GM19023 (cell line): ENCODE measurements around the gene TMEM196.

Experiments used
- ATAC-seq: cut with Tn5 transposase; IDR thresholded peaks from one replicate; pipeline ENCODE4 v1.9.1; 2021; ENCODE audit warnings: mild to moderate bottlenecking, moderate library complexity; ENCODE audit not compliant: unreplicated experiment

Gene TMEM196

DNA sequence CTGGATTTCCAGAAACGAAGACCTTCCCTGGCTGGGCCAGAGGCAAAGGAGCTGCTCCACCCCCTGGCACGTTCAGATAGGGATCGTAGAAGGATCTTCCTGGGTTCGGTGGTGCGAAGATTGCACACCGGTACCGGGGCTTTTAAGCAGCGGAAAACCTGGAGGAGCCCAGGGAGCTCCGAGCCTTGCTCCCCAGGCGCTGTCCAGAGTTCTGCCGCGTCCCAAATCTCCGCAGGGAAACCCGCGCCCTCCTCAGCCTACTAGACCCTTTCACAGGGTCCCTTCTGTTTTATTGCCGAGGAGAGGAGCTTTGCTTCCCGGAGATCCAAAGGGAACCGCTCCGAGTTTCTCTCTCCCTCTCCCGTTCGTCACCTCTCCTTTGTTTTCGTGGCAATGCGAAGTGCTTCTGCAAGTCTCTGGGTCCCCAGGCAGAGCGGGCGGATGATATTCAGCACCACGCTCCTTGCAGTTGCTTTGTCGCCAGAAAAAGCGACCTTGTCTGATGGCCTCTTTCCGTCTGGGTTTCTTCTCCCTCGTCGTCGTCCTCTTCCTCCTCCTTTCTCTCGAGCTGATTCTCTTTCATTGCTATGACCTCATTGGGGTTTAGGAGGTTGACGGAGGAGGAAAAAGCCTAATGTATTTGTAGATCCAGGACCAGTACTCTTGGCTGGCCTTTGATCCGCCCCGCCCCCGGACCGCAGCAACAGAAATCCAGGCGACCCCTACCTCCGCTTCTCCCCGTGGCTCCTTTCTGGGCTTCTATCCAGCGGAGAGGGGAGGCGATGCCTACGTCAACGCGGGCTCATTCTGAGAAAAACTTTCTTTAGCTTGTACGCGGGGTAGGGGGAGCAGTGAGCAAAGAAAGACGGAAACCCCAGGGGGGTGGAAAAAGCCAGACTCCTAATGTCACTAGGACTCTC, at the start of gene TMEM196:
TMEM196 (minus strand) TSS at position 777 of the 920 bp plus-strand sequence. CDS start 921 bp downstream, outside the sequence.
- ATAC-seq, result no peak

DNA sequence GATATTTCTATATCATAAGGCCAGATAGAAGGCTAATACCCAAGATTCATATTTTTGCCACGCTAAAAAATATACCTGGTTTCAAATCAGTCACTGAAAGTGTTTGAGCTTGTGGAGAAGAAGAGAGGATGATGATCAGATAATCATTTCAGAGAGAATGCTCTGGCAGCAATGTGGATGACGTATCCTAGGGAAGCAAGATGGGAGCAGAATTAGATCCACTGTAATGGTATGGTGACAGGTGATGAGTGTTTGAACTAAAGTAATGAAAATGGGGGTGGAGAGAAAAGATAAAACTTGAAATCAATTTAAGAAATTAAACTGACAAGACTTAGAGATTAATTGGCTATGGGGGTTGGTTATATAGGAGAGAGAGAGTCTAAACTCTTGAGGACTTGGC, 42.7 kb upstream of the TMEM196 start:
- ATAC-seq, result no peak

GRCh38 chr7:19815546-19815945, 42.1 kb upstream of the TMEM196 start:
- ATAC-seq, result no peak

DNA sequence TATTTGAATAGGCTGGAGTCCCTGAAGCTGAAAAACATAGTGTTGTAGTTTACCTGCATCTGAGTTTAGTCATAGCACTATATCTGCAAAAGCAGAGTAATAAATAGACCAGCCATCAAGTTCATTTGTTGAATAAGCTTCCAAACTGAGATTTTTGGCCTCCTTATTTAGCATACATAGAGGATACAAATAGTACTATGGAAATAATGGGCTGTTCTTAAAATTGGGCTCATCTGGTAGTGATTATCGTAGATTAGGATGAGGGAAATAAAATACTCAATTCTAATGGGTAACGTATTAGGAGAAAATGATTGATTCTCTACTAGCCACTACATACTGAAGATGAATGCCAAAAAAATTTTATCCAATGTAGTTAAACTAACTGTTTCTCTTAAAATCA, 41.4 kb upstream of the TMEM196 start:
- no peak for ATAC-seq

DNA sequence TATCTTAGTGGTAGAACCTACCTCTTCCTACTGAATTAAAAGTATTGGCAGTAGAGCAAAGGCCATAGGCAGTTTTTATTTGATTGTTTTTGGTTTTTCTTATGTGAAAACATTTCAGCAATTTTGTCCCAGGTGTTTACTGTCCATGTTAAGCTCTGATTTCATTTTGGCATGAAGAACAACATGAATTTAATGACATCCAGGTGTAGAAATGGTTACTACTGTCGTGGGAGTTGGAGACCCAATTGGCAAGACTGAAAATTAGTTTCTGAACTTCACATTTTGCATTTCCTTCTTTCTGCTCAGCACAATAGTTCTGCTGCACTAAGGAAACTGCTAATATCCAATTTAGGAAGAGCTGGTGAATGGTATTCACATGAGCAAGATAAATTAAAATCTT, 38.0 kb upstream of the TMEM196 start:
- no peak for ATAC-seq

GRCh38 chr7:19798986-19799385, 25.6 kb upstream of the TMEM196 start:
- ATAC-seq, result no peak

DNA sequence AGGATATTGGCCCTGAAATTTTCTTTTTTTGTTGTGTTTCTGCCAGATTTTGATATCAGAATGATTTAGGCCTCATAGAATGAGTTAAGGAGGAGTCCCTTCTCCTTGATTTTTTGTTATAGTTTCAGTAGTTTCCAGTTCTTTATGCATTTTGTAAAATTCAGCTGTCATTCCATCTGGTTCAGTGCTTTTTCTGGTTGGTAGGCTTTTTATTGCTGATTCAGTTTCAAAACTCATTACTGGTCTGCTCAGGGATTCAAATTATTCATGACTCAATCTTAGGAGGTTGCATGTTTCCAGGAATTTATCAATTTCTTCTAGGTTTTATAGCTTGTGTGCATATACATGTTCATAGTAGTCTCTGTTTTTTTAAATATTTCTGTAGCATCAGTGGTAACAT, 10.1 kb upstream of the TMEM196 start:
- ATAC-seq, result no peak

DNA sequence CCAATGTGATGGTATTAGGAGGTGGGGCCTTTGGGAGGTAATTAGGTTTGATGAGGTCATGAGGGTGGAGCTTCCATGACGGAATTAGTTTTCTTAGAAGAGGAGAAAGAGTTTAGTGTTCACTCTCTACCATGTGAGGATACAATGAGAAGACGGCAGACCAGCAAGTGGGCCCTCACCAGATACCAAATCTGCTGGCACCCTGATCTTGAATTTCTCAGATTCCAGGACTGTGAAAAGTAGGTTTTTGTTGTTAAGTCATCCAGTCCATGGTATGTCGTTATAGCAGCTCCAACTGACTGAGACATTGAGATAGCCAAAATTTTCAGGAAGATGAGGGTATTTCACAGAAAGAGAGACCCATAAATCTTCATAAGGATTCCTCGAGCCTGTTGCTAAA, 3.6 kb upstream of the TMEM196 start:
- no peak for ATAC-seq

- no peak for ATAC-seq
These were observed 2.2 kb upstream of the TMEM196 start for GRCh38 chr7:19775578-19775977.

DNA sequence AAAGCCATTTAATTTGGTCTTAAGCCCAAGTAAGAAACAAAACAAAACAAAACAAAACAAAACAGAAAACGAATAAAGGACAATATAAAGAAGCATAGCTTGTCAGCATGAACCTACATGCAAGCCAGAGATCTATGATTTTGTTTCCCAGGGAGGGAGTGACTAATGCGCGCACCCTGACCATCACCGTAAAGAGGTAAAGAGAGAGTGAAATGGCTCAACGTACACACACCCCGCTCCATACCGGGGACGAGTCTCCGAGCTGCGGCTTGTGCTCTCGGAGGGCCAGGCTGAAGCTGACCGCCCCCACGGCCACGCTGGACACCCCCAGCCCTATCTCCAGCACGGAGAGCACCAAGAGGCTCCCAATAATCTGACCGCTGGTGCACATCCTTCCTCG, 1.1 kb downstream of the TMEM196 start:
- no peak for ATAC-seq

- no peak for ATAC-seq
These were observed 10.8 kb downstream of the TMEM196 start for GRCh38 chr7:19762631-19763030.

GRCh38 chr7:19754521-19755116, 18.8 kb downstream of the TMEM196 start:
- ATAC-seq, result no peak

GRCh38 chr7:19752020-19752419, 21.4 kb downstream of the TMEM196 start:
- ATAC-seq, result no peak

GRCh38 chr7:19749658-19750057, 23.8 kb downstream of the TMEM196 start:
- no peak for ATAC-seq

GRCh38 chr7:19747740-19748339, 25.6 kb downstream of the TMEM196 start:
- ATAC-seq, result no peak

DNA sequence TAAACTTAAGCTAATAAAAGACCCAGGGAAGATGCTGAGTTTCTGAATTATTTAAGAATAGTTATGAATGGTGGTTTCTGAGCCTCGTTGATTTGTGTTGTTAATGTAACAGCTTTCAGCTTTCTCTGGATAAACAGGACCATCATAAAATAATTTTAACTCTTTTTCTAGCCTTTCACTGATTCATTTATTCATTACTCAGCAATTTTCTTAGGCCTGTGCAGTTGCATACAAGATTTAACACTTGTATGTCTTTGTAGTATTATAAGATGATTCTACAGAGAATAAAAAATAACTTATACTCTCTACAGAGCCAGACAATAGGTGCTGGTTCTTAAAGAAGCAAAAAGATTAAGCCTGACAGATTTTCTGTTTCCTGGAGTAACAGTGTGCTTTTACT, 29.3 kb downstream of the TMEM196 start:
- ATAC-seq, result no peak

DNA sequence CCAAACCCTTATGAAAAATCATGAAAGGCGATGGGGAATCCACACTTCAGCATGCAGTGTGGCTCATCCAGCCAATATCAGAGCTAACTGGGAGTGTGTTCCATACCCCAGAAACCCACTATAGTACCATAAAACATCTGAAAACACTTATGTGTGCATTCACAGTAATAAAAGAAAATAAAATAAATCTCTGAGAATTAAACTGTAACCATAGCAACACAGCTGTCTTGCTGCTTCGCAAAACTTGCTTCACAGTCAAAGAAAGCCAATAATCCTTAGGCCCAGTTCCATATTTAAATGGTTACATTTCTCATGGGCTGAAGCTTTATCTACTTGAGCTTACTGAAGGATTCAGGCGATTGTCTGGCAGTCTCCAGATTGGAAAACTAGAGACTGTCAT, 44.7 kb downstream of the TMEM196 start:
- no peak for ATAC-seq

GRCh38 chr7:19725770-19726169, 47.6 kb downstream of the TMEM196 start:
- no peak for ATAC-seq

DNA sequence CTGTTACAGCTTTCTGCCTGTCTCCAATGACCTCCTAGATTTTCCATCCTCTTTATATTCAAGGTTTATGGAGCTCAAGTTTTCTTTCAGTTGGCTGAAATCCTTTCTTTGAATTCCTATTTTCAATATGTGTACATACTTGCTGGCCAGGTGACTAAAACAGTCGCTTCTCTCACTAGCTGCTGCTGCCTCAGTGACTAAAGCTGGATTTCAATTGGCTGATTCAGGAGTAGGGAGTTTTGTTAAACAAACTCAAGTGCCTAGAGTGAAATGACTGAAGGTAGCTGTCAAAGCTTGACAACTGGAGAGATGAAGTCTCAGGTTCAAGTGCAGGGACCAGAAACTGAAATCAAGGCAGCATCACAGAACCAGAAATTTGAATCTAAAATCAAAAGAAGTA, 57.9 kb downstream of the TMEM196 start:
- no peak for ATAC-seq

DNA sequence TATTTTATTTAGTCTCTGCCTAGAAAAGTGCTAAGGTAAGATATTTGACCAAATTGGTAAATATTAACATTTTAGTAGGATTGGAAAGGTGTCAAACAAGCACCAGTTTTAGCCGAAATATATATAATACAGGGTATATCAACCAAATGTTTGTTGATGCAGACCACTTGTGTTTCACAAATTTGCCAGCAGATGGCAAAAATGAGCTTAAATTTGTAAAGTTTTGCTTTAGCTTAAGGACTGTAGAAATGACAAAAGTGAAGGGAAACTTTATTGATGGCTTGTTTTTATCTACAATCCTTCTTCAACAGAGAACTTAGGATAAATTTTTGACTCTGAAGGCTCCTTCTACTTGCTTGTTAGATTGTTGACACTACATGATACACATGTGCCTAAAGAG, 59.7 kb downstream of the TMEM196 start:
- no peak for ATAC-seq

DNA sequence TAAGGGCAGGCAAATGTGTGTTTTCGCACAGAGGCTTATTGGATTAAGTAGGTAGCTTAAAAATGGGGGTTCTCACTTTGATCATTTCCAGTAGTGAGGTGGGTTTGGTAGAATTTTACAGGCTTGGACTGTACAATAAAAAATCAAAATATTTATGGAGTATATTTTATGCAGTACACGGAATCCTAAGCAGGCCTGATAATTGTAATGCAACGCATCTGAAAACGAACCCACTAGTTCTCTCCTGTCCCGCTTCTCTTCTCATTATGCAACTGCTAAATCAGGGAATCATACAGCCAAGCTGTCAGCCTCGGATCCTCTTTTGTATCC, 64.2 kb downstream of the TMEM196 start:
- no peak for ATAC-seq
